Bronchial epithelial cell (primary cell): Measurements from ENCODE around the gene GBX1. TPM values are rescaled to one million over a fixed set of nuclear protein-coding genes. Genes with fewer than 3 reads are reported as not detected.

Experiments
- DNase-seq: peaks from one replicate; pipeline ENCODE4 v3.0.0-alpha.2; 2010; ENCODE audit warnings: low read depth
- FAIRE-seq: peaks from 2 replicates; lab custom pipeline; 2011; peaks lifted over from hg19 to GRCh38; lab: Jason Lieb, UNC
- H3K27me3 ChIP-seq: 2 replicates; pipeline ENCODE4 v1.5.1; 2011; ENCODE audit warnings: low read length; ENCODE audit not compliant: control insufficient read depth, insufficient read depth
- H3K36me3 ChIP-seq: 2 replicates; pipeline ENCODE4 v1.5.1; 2011; ENCODE audit warnings: low read length; ENCODE audit not compliant: control insufficient read depth, insufficient read depth
- H3K4me3 ChIP-seq: 2 replicates; pipeline ENCODE4 v1.5.1; 2011; ENCODE audit warnings: mild to moderate bottlenecking, low read depth, low read length, control low read depth
- CTCF ChIP-seq: IDR thresholded peaks from 2 replicates; pipeline ENCODE4 v1.5.1; 2011; ENCODE audit warnings: mild to moderate bottlenecking, moderate library complexity, low read length, control low read depth, inconsistent platforms; ENCODE audit not compliant: insufficient read depth, severe bottlenecking
- total RNA-seq: library from RNA; depleted of rRNA; stranded (reverse); fragments of >200 nt; gene quantifications from 2 replicates; pipeline ENCODE4 v1.2.1, GENCODE V29; 2014

GBX1 gene
- total RNA-seq, 1 donor from 2014 or later = not detected

- no peaks in the 10 kb centered on the region for H3K36me3 ChIP-seq
- TF ChIP-seq CTCF = no peak
- H3K27me3 ChIP-seq = peaks cover 5% of the 10 kb centered on the region
- no peak for DNase-seq
- FAIRE-seq = no peak
- H3K4me3 ChIP-seq = no peak within 1 kb of the TSS
Measured at GRCh38 chr7:151186640-151187408, 19.3 kb upstream of the GBX1 start, which contains the start of gene ASB10. Gene ASB10, minus strand, starts transcription at chr7:151187250. Its CDS starts 120 bp downstream, at chr7:151187130.

GRCh38 chr7:151185762-151186639 lies 18.5 kb upstream of the GBX1 start:
- H3K27me3 ChIP-seq = peaks cover 3% of the 10 kb centered on the region

GRCh38 chr7:151181011-151181431 lies 13.5 kb upstream of the GBX1 start:
- no peak overlapping the region for H3K4me3 ChIP-seq
- no peak for FAIRE-seq
- no peaks in the 10 kb centered on the region for H3K36me3 ChIP-seq
- TF ChIP-seq CTCF = no peak
- DNase-seq = no peak
- H3K27me3 ChIP-seq = peaks cover 6% of the 10 kb centered on the region

More at GRCh38 chr7:151185762-151186639, 18.5 kb upstream of the GBX1 start:
- no peak for TF ChIP-seq CTCF
- DNase-seq = no peak
- no peak overlapping the region for H3K4me3 ChIP-seq
- FAIRE-seq = no peak
- H3K36me3 ChIP-seq = no peaks in the 10 kb centered on the region

GRCh38 chr7:151179946-151180345 lies 12.5 kb upstream of the GBX1 start:
- no peak for TF ChIP-seq CTCF
- FAIRE-seq (no peak), DNase-seq (no peak)
- Histone ChIP-seq H3K4me3 (no peak overlapping the region), H3K27me3 (peaks cover 6% of the 10 kb centered on the region), H3K36me3 (no peaks in the 10 kb centered on the region)

GRCh38 chr7:151179287-151179860 lies 11.9 kb upstream of the GBX1 start:
- Histone ChIP-seq H3K36me3 (no peaks in the 10 kb centered on the region), H3K27me3 (peaks cover 6% of the 10 kb centered on the region), H3K4me3 (no peak overlapping the region)
- DNase-seq = peak; percentile 42
- no peak for TF ChIP-seq CTCF
- FAIRE-seq = peak; percentile 90
